Ovary (tissue), 9 donors: ENCODE measurements around the gene TNFRSF4. TPM values are rescaled to one million over a fixed set of nuclear protein-coding genes. Genes with fewer than 3 reads are reported as not detected.

Source experiments
- DNase-seq, 5 donors: peaks; one replicate each; pipeline ENCODE4 v3.0.0-alpha.2; 2019 to 2020
- H3K27ac ChIP-seq, 2 donors: fragments of 200-600 bp; one replicate each; pipeline versions ENCODE4 v1.5.1 to v1.8.0; 2019 to 2022
- H3K27me3 ChIP-seq: fragments of 200-600 bp; one replicate; pipeline ENCODE4 v1.8.0; 2022
- H3K36me3 ChIP-seq: fragments of 200-600 bp; sonication (generic); one replicate; pipeline ENCODE4 v1.5.1; 2019
- H3K4me1 ChIP-seq: one replicate; pipeline ENCODE4 v1.8.1; 2013; ENCODE audit warnings: mild to moderate bottlenecking, moderate library complexity; ENCODE audit not compliant: insufficient read depth
- H3K4me3 ChIP-seq: fragments of 200-600 bp; sonication (generic); one replicate; pipeline ENCODE4 v1.5.1; 2017
- H3K9me3 ChIP-seq, 2 donors: fragments of 200-600 bp in 1 of 2; sonication (generic) in 1 of 2; one replicate each; pipeline versions ENCODE4 v1.5.1 to v1.8.1; 2013 to 2019; ENCODE audit warnings: mild to moderate bottlenecking in 1 of 2, moderate library complexity in 1 of 2
- EP300 ChIP-seq: sonication (generic); formaldehyde crosslinking; IDR thresholded peaks from one replicate; pipeline ENCODE4 v1.6.1; 2017; ENCODE audit warnings: antibody characterized with exemption
- POLR2A ChIP-seq: fragments of 450-650 bp; IDR thresholded peaks from one replicate; pipeline ENCODE4 v1.6.1; 2017; ENCODE audit warnings: antibody characterized with exemption, mild to moderate bottlenecking, moderate library complexity
- WGBS, 3 donors: extraction: QIAGEN DNeasy Blood & Tissue Kit in 1 of 3; methylation state at CpG; one replicate each; pipeline versions ENCODE4 v1.1.5 to v1.1.7; 2013 to 2017; 5-methylcytosine and 5-hydroxymethylcytosine counted together
- intact Hi-C, 4 donors: fragments of 100-400 bp; cut with DNase I; formaldehyde crosslinking; loops; one replicate each; pipeline versions ENCODE4 v1.11.0 to v1.15.1; 2022 to 2023
- polyA plus RNA-seq, 2 donors: library from polyadenylated mRNA; stranded (reverse); fragments of 200-250 nt in 1 of 2; fragments of 350-450 nt in 1 of 2; fragmentation: Illumina TruSeq in 1 of 2; extraction: RNeasy Lipid Tissue Mini Kit (QIAGEN cat#74804) in 1 of 2; gene quantifications; one replicate each; pipeline ENCODE4 v1.2.3, GENCODE V29; 2013 to 2014
- total RNA-seq, 7 donors: library from RNA; depleted of rRNA in 2 of 7; stranded (reverse); fragments of >200 nt in 2 of 7; fragmentation: NEBNext Ultra II Directional in 3 of 7; extraction: Animal tissue kit (Norgen Biotek cat#: 25700) in 3 of 7; gene quantifications; one replicate each; pipeline versions ENCODE4 v1.1.0 to v1.2.4, GENCODE V29; 2016 to 2023
- TF ChIP-seq, protein P1 (sequence below), 3 donors: fragments of 450-650 bp in 2 of 3; fragments of 200-600 bp in 1 of 3; IDR thresholded peaks; one replicate each; pipeline versions ENCODE4 v1.5.1 to v1.8.0; 2016 to 2022; ENCODE audit warnings: antibody characterized with exemption in 3 of 3, mild to moderate bottlenecking in 1 of 3
- donor health status: DM: no; HTN: no; CAD: no; lungs with moderate emphysema.
- donor health status: DM: no; HTN: no; CAD: no.
- donor health status: Bipolar disorder and iron deficiency.
- donor health status: DM: yes; HTN: yes; CAD: no.
- donor health status: DM: no; HTN: no; CAD: no.
- donor health status: DM: yes; HTN: yes; CAD: no.

Gene TNFRSF4
- total and polyA plus RNA-seq, 9 donors, result 0.37 to 2.5 (median 0.89) TPM; not detected in 1

GRCh38 chr1:1240822-1241587 lies 27.1 kb upstream of the TNFRSF4 start:
- WGBS, 3 donors, result 27 to 46% (median 35%) methylated on average over 14 to 23 of the region's 23 CpGs
- H3K4me3 ChIP-seq, result no peak overlapping the region
- peaks cover 10% of the 10 kb centered on the region for H3K27me3 ChIP-seq
- intact Hi-C loops, result no loop called here
- DNase-seq, result no peak
- no peaks in the 10 kb centered on the region for H3K4me1 ChIP-seq
- H3K27ac ChIP-seq, result no peak overlapping the region
- no peaks in the 10 kb centered on the region for H3K36me3 ChIP-seq
- no peak for TF ChIP-seq EP300
- TF ChIP-seq, protein P1, sequence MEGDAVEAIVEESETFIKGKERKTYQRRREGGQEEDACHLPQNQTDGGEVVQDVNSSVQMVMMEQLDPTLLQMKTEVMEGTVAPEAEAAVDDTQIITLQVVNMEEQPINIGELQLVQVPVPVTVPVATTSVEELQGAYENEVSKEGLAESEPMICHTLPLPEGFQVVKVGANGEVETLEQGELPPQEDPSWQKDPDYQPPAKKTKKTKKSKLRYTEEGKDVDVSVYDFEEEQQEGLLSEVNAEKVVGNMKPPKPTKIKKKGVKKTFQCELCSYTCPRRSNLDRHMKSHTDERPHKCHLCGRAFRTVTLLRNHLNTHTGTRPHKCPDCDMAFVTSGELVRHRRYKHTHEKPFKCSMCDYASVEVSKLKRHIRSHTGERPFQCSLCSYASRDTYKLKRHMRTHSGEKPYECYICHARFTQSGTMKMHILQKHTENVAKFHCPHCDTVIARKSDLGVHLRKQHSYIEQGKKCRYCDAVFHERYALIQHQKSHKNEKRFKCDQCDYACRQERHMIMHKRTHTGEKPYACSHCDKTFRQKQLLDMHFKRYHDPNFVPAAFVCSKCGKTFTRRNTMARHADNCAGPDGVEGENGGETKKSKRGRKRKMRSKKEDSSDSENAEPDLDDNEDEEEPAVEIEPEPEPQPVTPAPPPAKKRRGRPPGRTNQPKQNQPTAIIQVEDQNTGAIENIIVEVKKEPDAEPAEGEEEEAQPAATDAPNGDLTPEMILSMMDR (IDR thresholded peaks at IDR 0.05), result no peak
- no peak for TF ChIP-seq POLR2A
- no peaks in the 10 kb centered on the region for H3K9me3 ChIP-seq

DNA sequence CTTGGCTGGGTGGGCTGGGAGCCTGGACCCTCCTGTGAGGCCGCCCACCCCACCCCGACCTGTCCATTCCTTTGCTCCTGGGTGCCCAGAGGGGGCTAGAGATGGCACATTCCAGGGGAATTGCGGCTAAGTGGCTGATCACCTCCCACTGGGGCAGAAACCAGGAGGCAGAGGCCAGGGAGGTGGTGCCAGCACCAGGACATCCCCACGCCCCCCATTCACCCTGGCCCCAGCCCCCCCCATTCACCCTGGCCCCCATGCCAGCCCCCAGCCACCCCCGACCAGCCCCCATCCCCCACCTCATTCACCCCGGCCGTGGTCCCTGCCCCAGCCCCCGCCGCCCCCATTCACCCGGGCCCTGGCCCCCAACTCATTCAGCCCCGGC lies 26.4 kb upstream of the TNFRSF4 start:
- intact Hi-C loops, result no loop called here
- 17 to 40% (median 34%) methylated on average over 5 to 11 of the region's 11 CpGs for WGBS, 3 donors
- Histone ChIP-seq H3K27ac (no peak overlapping the region), H3K9me3 (no peaks in the 10 kb centered on the region), H3K36me3 (no peaks in the 10 kb centered on the region), H3K4me1 (no peaks in the 10 kb centered on the region), H3K4me3 (no peak overlapping the region), H3K27me3 (peaks cover 10% of the 10 kb centered on the region)
- TF ChIP-seq, protein P1 (IDR thresholded peaks at IDR 0.05), result no peak
- TF ChIP-seq POLR2A, result no peak
- TF ChIP-seq EP300, result no peak
- DNase-seq, result no peak

- Histone ChIP-seq H3K36me3 (no peaks in the 10 kb centered on the region), H3K4me3 (no peak overlapping the region), H3K27me3 (peaks cover 10% of the 10 kb centered on the region), H3K4me1 (no peaks in the 10 kb centered on the region), H3K9me3 (no peaks in the 10 kb centered on the region), H3K27ac (no peak overlapping the region)
- intact Hi-C loops, result loop anchor here in 1 of 4 donors (10.0 kb wide), 1 partner anchor 215 kb away; the partner anchor contains the start of gene AGRN
- 9 to 11% (median 10%) methylated on average over 20 to 30 of the region's 30 CpGs for WGBS, 3 donors
- TF ChIP-seq POLR2A, result no peak
- TF ChIP-seq, protein P1 (IDR thresholded peaks at IDR 0.05), result no peak
- TF ChIP-seq EP300, result no peak
- no peak for DNase-seq
Measured at GRCh38 chr1:1239614-1240347, 25.8 kb upstream of the TNFRSF4 start.

GRCh38 chr1:1239227-1239613 lies 25.3 kb upstream of the TNFRSF4 start:
- Histone ChIP-seq H3K4me3 (no peak overlapping the region), H3K9me3 (no peaks in the 10 kb centered on the region), H3K27ac (no peak overlapping the region), H3K36me3 (no peaks in the 10 kb centered on the region), H3K27me3 (peaks cover 10% of the 10 kb centered on the region), H3K4me1 (no peaks in the 10 kb centered on the region)
- intact Hi-C loops, result loop anchor here in 1 of 4 donors (10.0 kb wide), 1 partner anchor 214 kb away; the partner anchor contains the start of gene AGRN
- TF ChIP-seq POLR2A (no peak), EP300 (no peak)
- TF ChIP-seq, protein P1 (IDR thresholded peaks at IDR 0.05), result no peak
- WGBS, 3 donors, result 32 to 53% (median 42%) methylated on average over 13 to 15 of the region's 15 CpGs
- DNase-seq, result no peak
